RWPE1 (cell line): ENCODE results near the gene NAB2.

Experiments
- CTCF ChIA-PET: fragments of 350-600 bp; sonication (Branson Sonifier 250); formaldehyde crosslinking; extraction: SDS; loops from one replicate; lab custom pipeline; 2021; lab: Yijun Ruan, JAX
- POLR2A ChIA-PET: fragments of 400-600 bp; formaldehyde crosslinking; extraction: SDS; loops from one replicate; lab custom pipeline; 2020; ENCODE audit warnings: antibody characterized with exemption; ENCODE audit not compliant: low non-redundant PET; lab: Yijun Ruan, JAX
- DNase-seq: peaks from one replicate; pipeline ENCODE4 v3.0.0; 2012; ENCODE audit warnings: low spot score
- H3K27ac ChIP-seq: fragments of 450-650 bp; 2 replicates; pipeline ENCODE4 v1.5.1; 2017
- TF ChIP-seq, protein P1 (sequence below): fragments of 450-650 bp; conservative IDR thresholded peaks from 2 replicates; pipeline ENCODE4 v1.5.1; 2017; ENCODE audit warnings: low read depth, mild to moderate bottlenecking

The NAB2 gene

DNA sequence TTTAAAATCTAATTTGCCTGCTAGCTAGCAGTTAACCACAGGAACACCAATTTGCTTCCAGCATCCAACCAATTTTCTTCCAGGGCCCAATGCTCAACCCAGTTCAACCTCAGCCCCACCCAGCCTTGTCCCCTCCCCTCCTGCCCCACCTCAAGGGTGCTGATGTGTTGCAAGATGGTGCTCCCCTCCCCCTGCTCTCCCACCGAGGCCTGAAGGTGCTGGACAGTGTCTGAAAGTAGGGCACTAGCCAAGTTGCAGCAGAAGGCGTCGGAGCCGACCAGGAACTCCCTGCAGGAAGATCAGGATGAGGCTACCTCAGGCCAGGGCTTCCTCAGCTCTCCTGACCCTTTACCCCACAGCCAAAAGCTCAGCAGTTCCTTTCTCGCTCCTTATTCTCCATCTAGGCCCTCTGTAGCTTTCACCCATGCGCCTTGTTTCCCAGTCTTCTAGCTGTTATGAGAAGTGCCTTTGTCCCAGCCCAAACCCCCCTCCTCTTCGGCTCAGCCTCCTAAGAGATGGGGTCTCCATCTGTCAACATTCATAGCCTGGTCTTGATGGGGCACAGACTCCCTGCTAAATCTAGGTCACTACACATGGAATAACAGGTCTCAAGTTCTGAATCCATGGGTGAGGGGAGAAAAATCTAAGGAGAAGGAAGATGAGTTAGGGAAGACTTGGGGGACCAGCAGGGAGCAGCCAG is 18.7 kb downstream of the NAB2 start:
- TF ChIP-seq, protein P1, sequence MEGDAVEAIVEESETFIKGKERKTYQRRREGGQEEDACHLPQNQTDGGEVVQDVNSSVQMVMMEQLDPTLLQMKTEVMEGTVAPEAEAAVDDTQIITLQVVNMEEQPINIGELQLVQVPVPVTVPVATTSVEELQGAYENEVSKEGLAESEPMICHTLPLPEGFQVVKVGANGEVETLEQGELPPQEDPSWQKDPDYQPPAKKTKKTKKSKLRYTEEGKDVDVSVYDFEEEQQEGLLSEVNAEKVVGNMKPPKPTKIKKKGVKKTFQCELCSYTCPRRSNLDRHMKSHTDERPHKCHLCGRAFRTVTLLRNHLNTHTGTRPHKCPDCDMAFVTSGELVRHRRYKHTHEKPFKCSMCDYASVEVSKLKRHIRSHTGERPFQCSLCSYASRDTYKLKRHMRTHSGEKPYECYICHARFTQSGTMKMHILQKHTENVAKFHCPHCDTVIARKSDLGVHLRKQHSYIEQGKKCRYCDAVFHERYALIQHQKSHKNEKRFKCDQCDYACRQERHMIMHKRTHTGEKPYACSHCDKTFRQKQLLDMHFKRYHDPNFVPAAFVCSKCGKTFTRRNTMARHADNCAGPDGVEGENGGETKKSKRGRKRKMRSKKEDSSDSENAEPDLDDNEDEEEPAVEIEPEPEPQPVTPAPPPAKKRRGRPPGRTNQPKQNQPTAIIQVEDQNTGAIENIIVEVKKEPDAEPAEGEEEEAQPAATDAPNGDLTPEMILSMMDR, result no peak
- DNase-seq, result no peak
- H3K27ac ChIP-seq, result peak overlapping the region; percentile 60
- ChIA-PET CTCF (interaction anchor here (0.9 kb wide), 1 partner anchor 38 kb away, joined by 3 read pairs; no protein-coding TSS in a partner anchor), POLR2A (no interaction called here)

DNA sequence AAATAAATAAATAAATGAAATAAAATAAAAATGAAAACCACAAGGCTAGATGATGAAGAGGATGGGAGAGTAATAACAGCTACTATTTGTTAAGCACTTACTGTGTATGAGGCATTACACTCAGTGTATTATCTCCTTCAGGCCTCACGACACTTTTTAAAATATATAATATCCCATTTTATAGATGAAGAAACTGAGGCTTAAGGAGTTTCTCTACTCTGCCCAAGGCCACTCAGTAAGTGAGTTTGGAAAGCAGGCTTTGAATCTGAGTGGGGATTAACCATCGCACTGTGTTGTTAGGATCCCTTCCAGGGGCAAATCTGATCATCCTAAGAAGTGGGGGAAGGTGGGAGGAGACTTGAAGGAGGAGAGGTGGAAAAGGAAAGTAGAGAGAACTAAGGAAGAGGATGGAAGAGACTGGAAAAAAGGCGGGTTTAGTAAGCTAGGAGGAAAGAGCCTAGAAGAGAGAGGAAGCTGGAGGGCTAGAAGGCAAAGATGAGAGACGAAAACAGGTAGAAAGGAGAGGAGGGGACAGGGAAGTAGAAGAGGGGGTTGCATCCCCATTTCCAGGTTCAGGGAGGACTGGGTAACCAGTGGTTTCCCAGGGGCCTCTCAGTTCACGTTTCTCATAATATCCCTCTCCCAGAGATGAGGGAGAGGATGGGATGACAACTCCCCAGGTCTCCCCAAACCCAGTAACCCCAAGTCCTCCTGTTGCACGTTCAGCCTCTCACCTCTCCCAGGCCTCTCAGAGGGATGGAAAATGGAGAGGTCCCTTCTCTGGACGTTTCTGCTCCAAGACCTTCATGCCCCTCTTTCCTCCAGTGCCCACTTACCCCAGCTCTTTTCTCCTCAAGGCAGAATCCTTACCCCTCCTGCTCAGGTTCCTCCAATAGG is 20.5 kb downstream of the NAB2 start:
- CTCF ChIA-PET, result no interaction called here

DNA sequence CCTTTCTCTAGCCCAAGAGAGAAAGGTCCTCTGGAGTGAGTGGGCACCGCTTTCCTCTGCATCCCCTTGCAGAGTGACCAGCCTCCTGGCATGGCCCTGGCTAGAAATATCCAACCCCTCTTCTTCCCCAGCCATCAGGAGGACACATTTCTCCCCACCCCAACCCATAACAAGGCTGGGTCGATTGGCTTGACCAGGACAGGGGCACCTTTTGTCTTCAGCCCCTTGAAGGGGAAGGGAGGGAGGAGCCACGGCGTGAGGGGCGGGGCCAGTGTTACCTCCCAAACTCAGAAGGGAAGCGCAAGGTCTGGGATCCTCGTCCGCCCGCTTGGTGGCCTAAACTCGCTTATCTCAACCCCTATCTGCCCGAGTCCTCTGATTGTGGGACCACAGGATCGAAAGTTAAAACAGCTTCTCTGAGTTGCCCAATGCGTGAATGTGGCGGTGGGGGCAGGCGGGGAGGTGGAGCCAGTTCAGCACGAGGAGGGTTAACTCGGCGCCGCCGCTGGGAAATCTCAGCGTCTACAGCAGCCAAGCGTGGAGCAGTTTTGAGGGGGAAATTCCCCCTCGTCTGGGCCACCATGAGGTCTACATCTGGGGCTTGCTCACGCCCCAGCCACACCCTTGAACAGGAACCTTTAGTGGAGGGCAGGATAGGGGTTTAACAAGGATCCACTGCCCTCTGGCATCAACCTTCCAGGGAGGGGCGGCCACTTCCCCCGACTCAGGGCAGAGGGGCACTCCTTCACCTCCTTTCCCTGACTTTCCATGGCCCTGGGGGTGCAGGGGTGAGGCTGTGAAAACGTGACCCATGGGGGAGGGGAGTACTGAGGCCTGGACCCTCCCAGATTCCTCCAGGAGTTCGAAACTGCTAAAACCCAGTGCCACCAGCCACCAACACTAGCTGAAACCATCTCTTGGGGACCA is 21.5 kb downstream of the NAB2 start:
- TF ChIP-seq, protein P1, result no peak
- ChIA-PET CTCF (interaction anchor here (0.9 to 2.6 kb wide), 6 partner anchors 20 to 102 kb away, joined by 3 to 35 read pairs (median 4); no protein-coding TSS in a partner anchor), POLR2A (interaction anchor here (0.9 to 3.0 kb wide), 10 partner anchors 13 to 119 kb away, joined by 3 to 37 read pairs (median 10); partner anchors contain the start of genes LRP1, NAB2 and NEMP1)
- peak; percentile 48 for DNase-seq
- H3K27ac ChIP-seq, result peak overlapping the region; percentile 100

More for the DNA sequence above, 20.5 kb downstream of the NAB2 start:
- H3K27ac ChIP-seq, result peak overlapping the region; percentile 100
- POLR2A ChIA-PET, result interaction anchor here (1.0 to 3.0 kb wide), 2 partner anchors 12 to 22 kb away, joined by 3 to 37 read pairs; partner anchors contain the start of gene NAB2
- DNase-seq, result no peak
- TF ChIP-seq, protein P1, result no peak

DNA sequence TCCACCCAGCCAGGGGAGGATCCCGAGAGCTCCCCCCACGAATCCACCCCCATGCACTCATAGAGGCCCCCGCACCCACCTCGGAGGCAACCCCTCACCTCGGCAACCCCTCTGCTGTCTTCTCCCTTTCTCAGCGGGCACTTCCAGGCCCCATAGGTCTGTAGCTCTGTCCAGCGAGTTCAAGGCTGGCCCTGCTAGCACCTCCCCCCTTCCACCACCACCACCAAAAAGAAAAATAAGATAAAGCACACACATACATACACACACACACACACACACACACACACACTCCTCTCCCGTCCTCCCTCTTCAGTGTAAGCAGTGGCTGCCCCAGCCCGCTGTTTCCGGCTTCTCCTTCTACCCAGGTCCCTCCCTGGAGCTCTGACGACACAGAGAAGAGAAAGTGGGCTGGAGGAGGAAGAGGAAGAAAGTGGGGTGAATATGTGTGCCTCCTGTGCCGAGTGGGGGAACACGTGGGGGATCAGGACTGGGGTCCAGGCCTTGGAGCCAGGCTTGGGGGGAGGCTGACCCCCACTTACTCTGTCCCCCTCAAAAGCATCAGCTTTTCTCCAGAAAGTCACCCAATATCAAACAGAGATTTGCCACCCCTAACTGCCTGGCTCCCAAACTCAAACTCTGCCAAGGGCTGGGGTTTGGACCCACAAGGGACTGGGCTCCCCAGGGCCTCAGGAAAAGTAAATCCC is 22.3 kb downstream of the NAB2 start, which contains the start of gene STAT6:
Gene STAT6 (minus strand): TSS at position 332 of the 704 bp plus-strand sequence. CDS start 3,084 bp downstream, outside the sequence.
- TF ChIP-seq, protein P1, result no peak; the same call in 1 of the 2 replicates
- ChIA-PET POLR2A (interaction anchor here (0.9 to 3.0 kb wide), 15 partner anchors 8 to 118 kb away, joined by 3 to 37 read pairs (median 9); partner anchors contain the start of genes LRP1, NAB2 and NEMP1), CTCF (interaction anchor here (0.8 to 2.6 kb wide), 16 partner anchors 12 to 107 kb away, joined by 3 to 35 read pairs (median 5); no protein-coding TSS in a partner anchor)
- H3K27ac ChIP-seq, result peak within 1 kb of the TSS; percentile 100
- DNase-seq, result peak; percentile 68

DNA sequence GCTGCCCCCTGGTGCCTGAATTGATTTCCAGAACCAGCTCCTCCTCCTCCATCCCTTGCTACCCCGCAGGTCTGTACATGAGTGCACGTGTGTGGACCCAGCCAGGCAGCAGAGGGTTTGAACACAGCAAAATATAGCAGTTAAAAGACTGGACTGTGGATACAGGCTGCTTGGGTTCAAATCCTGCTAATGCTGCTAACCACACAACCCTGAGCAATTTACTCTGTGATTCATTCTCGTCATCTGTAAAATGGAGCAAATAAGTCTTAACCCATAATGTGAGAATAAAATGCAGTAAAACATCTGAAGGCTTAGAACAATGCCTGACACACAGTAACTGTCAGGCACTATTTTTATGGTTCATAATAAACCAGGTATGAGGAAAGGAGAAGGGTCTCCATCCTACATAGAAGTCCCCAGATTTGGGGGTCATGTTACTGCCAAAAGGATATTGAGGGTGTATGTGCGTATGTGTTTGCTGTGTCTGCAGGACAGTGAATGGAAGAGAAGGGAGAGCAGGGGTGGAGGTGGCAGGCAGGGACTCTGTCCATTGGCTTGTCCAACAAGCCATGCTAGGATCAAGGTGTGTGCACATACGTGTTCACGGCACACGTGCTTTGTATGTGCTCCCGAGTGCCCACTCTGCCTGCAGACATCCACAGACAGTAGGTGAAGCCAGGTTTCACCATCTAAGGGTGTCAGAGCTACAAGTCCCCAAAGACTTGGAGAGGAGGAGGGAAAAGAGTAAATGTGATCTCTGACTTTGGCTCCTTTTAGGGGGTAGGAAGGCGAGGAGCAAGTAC is 23.8 kb downstream of the NAB2 start:
- peak overlapping the region; percentile 100 for H3K27ac ChIP-seq
- TF ChIP-seq, protein P1, result peak; percentile 76
- ChIA-PET POLR2A (interaction anchor here (0.6 to 3.0 kb wide), 14 partner anchors 14 to 130 kb away, joined by 3 to 37 read pairs (median 8); partner anchors contain the start of genes LRP1, NAB2, NEMP1 and TAC3), CTCF (interaction anchor here (0.5 to 2.6 kb wide), 31 partner anchors 9 to 420 kb away, joined by 3 to 35 read pairs (median 4); partner anchors contain the start of genes LRP1, NEMP1 and ZBTB39)
- DNase-seq, result no peak
